Testis (tissue), 2 donors: ENCODE data around the gene GPRC5C.

ENCODE experiments used
- POLR2A ChIP-seq: fragments of 450-650 bp; IDR thresholded peaks from one replicate; pipeline ENCODE4 v1.6.1; 2017; ENCODE audit warnings: antibody characterized with exemption, mild to moderate bottlenecking, moderate library complexity
- TF ChIP-seq, protein P1 (sequence below), 3 experiments: fragments of 450-650 bp in 2 of 3; fragments of 200-600 bp in 1 of 3; sonication (generic) in 1 of 3; IDR thresholded peaks; one replicate each; pipeline ENCODE4 v1.5.1; 2016 to 2019; ENCODE audit warnings: antibody characterized with exemption in 3 of 3, mild to moderate bottlenecking in 2 of 3, moderate library complexity in 1 of 3

- no peak for TF ChIP-seq POLR2A
- TF ChIP-seq, protein P1, sequence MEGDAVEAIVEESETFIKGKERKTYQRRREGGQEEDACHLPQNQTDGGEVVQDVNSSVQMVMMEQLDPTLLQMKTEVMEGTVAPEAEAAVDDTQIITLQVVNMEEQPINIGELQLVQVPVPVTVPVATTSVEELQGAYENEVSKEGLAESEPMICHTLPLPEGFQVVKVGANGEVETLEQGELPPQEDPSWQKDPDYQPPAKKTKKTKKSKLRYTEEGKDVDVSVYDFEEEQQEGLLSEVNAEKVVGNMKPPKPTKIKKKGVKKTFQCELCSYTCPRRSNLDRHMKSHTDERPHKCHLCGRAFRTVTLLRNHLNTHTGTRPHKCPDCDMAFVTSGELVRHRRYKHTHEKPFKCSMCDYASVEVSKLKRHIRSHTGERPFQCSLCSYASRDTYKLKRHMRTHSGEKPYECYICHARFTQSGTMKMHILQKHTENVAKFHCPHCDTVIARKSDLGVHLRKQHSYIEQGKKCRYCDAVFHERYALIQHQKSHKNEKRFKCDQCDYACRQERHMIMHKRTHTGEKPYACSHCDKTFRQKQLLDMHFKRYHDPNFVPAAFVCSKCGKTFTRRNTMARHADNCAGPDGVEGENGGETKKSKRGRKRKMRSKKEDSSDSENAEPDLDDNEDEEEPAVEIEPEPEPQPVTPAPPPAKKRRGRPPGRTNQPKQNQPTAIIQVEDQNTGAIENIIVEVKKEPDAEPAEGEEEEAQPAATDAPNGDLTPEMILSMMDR (IDR thresholded peaks at IDR 0.05) = no peak
Observed at GRCh38 chr17:74458835-74459234, 26.9 kb downstream of the GPRC5C start.
